WI38 (cell line): Measurements from ENCODE around the gene F10.
A peak's percentile ranks its signal among the peaks of the same experiment; 100 is the strongest.

ENCODE experiments used
- H3K4me3 ChIP-seq: 2 replicates; pipeline ENCODE4 v1.5.1; 2011; ENCODE audit warnings: low read depth, mild to moderate bottlenecking, control low read depth, low read length
- CTCF ChIP-seq: IDR thresholded peaks from 2 replicates; pipeline ENCODE4 v1.5.1; 2012; ENCODE audit warnings: low read depth, mild to moderate bottlenecking, control low read depth, low read length

Gene F10

GRCh38 chr13:113178070-113178895, 55.7 kb downstream of the F10 start:
- no peak for TF ChIP-seq CTCF
- peak overlapping the region; percentile 68 for H3K4me3 ChIP-seq

- peak overlapping the region; percentile 41; the same call in 1 of the 2 replicates for H3K4me3 ChIP-seq
- TF ChIP-seq CTCF: no peak
Measured at GRCh38 chr13:113178896-113179167, 56.2 kb downstream of the F10 start.

DNA sequence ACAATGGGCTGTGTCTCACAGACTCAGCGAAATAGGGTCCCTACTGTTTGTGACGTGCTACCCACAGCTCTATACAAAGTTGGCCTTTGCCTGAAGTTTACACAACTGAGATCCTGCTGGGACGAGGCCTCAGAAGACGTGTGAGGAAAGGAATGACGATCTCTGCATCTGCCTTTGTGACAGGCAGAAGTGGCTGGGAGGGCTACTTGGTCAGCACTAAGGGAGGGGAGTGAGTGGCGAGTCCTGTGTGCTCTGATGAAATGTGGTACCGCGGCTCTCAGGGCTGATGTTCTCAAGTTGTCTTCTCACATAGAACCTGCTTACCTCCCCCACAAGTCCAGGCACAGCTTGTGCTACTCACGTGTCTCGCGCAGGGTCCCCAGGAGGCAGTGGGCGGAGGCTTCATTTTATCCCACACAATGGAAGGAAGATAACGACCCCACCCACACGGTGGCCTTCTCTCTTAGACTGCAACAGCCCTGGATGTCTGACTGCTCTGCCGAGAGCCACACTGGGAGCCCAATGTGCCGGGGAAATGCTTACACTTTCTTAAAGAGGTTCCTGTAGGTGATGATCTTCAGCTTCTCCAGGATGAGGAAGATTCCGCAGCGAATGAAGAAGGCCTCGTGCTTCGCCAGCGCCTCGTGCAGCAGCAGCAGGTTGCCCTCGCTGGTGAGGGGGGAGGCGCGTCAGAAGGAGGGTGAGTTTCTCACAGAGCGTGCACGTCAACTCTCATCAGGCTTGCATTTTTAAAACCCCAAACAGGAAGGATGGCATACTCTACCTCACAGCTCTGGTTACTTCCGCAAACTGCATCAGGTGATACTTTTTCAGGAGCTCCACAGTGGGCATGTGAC, 57.0 kb downstream of the F10 start:
- H3K4me3 ChIP-seq: no peak overlapping the region
- TF ChIP-seq CTCF: no peak

- TF ChIP-seq CTCF: no peak
- H3K4me3 ChIP-seq: no peak overlapping the region
Measured at GRCh38 chr13:113182046-113182445, 59.4 kb downstream of the F10 start.

DNA sequence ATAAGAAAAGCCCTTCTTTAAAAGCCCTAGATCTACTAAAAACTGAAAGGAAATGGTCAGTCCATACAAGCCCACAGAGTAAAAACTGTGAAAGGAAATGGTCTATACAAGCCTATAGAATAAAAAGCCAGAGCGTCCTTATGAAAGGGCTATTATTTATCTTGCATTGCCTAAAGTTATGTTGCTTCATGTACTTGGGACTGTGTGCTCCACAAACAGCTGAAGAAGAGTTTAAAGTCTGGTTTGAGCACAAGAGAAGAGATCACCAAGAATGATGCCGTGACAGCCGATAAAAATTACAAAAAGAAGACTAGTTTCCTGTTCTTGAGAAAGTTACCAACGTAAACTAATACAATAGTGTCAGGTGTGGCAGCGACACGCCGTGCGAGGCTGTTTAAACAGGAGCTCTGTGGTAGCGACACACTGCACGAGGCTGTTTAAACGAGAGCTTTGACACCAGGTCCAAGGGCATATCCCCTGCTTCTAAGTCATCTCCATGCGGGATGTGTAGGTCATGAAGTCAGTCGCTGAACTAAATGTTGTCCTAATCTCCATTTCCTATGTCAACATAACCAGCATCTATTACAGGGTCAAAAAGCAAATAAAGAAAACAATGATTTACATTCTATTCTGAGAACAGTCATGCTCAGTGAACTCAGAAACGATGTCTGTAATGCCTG, 61.0 kb downstream of the F10 start:
- TF ChIP-seq CTCF: no peak
- no peak overlapping the region for H3K4me3 ChIP-seq

GRCh38 chr13:113184568-113185440, 62.2 kb downstream of the F10 start:
- H3K4me3 ChIP-seq: no peak overlapping the region
- TF ChIP-seq CTCF: no peak
